Stimulated activated CD4-positive, alpha-beta T cell treated with anti-CD3 and anti-CD28 coated beads, Interleukin-4, amount 100 ng/mL, for 4 hours (primary cell): ENCODE data around the gene PI4KB.

Experiments used
- DNase-seq, 2 experiments: peaks; one replicate each; pipeline ENCODE4 v3.0.0-alpha.2; 2020

PI4KB gene

GRCh38 chr1:151311011-151311410 lies 16.2 kb downstream of the PI4KB start:
- no peak for DNase-seq

GRCh38 chr1:151309811-151310323 lies 17.3 kb downstream of the PI4KB start:
- DNase-seq: no peak

GRCh38 chr1:151294742-151295462 lies 32.3 kb downstream of the PI4KB start:
- DNase-seq: no peak

DNA sequence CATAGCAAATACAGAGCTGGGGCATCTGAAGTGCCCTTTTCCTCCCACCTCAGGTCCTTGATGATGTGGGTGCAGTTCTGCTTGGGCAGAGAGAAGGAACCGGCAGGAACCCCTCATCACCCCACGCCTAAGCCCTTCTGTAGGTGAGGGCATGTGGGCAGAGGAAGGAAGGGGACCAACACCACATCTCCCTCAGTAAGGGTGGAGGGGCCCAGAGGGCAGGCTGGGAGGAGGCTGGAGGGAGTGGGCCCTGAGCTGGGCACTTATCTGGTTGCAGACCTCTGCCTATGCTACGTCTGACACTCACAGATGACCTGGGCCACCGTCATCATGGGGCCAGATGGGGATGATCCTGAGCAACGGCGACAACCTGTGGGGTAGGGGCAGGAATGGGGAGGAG lies 34.1 kb downstream of the PI4KB start:
- DNase-seq: no peak

- no peak for DNase-seq
These were observed 34.8 kb downstream of the PI4KB start for GRCh38 chr1:151292207-151293030.

- DNase-seq: no peak
These were observed 36.4 kb downstream of the PI4KB start for GRCh38 chr1:151290709-151291303.

- no peak for DNase-seq
These were observed 37.1 kb downstream of the PI4KB start for GRCh38 chr1:151289991-151290708.

- DNase-seq: no peak
These were observed 37.9 kb downstream of the PI4KB start for GRCh38 chr1:151289080-151289935.

DNA sequence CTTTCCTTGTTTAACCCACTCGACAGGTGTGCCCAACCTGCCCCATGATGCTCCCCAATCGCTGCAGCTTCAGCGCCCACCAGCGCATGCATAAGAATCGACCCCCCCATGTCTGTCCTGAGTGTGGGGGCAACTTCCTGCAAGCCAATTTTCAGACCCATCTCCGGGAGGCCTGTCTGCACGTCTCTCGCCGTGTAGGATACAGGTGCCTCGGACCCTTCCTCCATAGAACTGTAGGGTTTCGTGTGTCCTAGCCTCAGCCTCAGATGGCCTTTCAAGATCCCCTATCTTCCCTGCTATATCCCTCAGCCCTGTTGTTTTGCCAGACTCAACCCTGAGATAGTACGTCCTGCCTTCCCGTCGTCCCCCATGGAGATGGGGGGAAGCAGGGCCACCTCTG lies 38.7 kb downstream of the PI4KB start:
- no peak for DNase-seq

- no peak for DNase-seq
These were observed 39.3 kb downstream of the PI4KB start for GRCh38 chr1:151287767-151288500.

DNA sequence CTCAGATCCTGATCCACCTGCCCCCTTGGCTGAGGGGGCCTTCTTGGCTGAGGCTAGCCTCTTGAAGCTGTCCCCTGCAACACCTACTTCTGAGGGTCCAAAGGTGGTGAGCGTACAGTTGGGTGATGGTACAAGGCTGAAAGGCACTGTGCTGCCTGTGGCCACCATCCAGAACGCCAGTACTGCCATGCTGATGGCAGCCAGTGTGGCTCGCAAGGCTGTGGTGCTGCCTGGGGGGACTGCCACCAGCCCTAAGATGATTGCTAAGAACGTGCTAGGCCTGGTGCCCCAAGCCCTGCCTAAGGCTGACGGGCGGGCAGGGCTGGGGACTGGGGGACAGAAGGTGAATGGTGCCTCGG lies 39.9 kb downstream of the PI4KB start:
- no peak for DNase-seq

DNA sequence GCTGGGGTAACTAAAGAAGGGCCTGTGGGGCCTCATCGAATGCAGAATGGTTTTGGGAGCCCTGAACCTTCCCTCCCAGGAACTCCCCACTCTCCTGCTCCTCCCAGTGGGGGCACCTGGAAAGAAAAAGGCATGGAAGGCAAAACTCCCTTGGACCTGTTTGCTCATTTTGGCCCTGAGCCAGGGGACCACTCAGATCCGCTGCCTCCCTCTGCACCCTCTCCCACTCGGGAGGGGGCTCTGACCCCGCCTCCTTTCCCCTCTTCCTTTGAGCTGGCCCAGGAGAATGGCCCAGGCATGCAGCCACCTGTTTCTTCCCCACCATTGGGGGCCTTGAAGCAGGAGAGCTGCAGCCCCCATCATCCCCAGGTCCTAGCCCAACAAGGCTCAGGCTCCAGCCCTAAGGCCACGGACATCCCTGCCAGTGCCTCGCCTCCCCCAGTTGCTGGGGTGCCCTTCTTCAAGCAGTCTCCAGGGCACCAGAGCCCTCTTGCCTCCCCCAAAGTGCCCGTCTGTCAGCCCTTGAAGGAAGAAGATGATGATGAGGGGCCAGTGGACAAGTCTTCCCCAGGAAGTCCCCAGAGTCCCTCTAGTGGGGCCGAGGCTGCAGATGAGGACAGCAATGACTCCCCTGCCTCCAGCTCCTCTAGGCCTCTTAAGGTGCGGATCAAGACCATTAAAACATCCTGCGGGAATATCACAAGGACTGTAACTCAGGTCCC lies 40.4 kb downstream of the PI4KB start:
- DNase-seq: no peak

- DNase-seq: no peak
These were observed 43.1 kb downstream of the PI4KB start for GRCh38 chr1:151284013-151284577.

GRCh38 chr1:151282883-151283725 lies 44.1 kb downstream of the PI4KB start:
- peak in 1 of 2 experiments; percentile 17 for DNase-seq

GRCh38 chr1:151281969-151282882 lies 45.0 kb downstream of the PI4KB start, which contains the start of gene ZNF687:
ZNF687 (plus strand) TSS chr1:151282299; CDS start chr1:151286292, 3,993 bp downstream.
- DNase-seq: peak; percentile 97

DNA sequence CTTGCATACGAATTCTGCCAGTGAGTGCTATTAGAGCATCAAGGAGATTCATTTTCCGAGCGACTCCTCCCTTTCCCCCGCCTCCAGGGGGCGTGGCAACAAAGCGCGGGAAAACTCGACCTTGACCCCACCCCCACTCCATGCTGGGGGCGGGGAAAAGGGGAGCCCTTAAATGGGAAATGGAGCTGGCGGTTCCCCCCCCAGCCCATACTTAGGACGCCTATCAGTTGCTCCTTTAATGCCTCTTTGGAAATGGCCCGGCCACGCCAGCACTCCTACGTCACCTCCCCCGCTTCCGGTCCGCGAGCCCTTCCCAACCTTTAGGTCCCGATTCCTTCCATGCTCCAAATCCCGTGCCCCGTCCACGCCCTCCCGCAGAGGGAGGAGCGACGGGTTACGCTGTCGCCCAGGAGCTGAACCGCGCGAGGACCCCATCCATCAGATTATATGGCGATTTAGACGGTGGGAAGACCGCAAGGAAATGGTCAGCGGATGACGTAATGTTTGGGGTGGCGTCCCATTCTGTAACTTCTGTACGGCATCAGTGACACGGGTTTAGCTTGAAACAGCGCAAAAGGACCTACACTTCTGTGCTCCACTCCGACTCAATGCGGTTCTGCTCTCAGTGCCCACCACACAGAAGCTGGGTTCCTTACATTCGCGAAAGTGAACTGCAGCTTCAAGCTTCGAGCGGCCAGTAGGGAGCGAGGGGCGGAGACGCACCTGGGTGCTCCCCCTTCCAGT lies 45.8 kb downstream of the PI4KB start:
- DNase-seq: peak; percentile 91 to 94

- DNase-seq: no peak
These were observed 50.0 kb downstream of the PI4KB start for GRCh38 chr1:151277249-151277648.
